Liver (tissue), 9 donors: ENCODE measurements around the gene ZNF582. TPM values are rescaled to one million over a fixed set of nuclear protein-coding genes. Genes with fewer than 3 reads are reported as not detected.

ENCODE experiments used
- DNase-seq: peaks from one replicate; pipeline ENCODE4 v3.0.0-alpha.2; 2017; ENCODE audit warnings: low spot score
- H3K27ac ChIP-seq, 2 donors: one replicate each; pipeline ENCODE4 v1.7.0; 2013; ENCODE audit warnings: inconsistent platforms in 2 of 2, low read length in 2 of 2, control low read depth in 1 of 2, low read depth in 1 of 2, mild to moderate bottlenecking in 1 of 2
- H3K27me3 ChIP-seq, 4 donors: one replicate each; pipeline versions ENCODE4 v1.6.1 to v1.7.0; 2013; ENCODE audit warnings: low read length in 3 of 4, inconsistent platforms in 1 of 4, mild to moderate bottlenecking in 1 of 4, moderate library complexity in 1 of 4; ENCODE audit not compliant: control insufficient read depth in 4 of 4, insufficient read depth in 4 of 4
- H3K36me3 ChIP-seq, 4 donors: one replicate each; pipeline versions ENCODE4 v1.6.1 to v1.7.0; 2013; ENCODE audit warnings: low read length in 3 of 4, mild to moderate bottlenecking in 3 of 4, low read depth in 1 of 4, moderate library complexity in 1 of 4; ENCODE audit not compliant: control insufficient read depth in 4 of 4, insufficient read depth in 3 of 4
- H3K4me1 ChIP-seq, 4 donors: one replicate each; pipeline versions ENCODE4 v1.6.1 to v1.7.0; 2013; ENCODE audit warnings: low read length in 3 of 4, mild to moderate bottlenecking in 3 of 4, moderate library complexity in 1 of 4; ENCODE audit not compliant: control insufficient read depth in 4 of 4, insufficient read depth in 4 of 4
- H3K4me3 ChIP-seq, 3 donors: one replicate each; pipeline versions ENCODE4 v1.6.1 to v1.7.0; 2013; ENCODE audit warnings: low read length in 3 of 3, control low read depth in 1 of 3, low read depth in 1 of 3, mild to moderate bottlenecking in 1 of 3
- H3K9ac ChIP-seq, 2 donors: one replicate each; pipeline ENCODE4 v1.7.0; 2013; ENCODE audit warnings: low read length in 2 of 2, mild to moderate bottlenecking in 2 of 2, moderate library complexity in 2 of 2, control low read depth in 1 of 2, low read depth in 1 of 2
- H3K9me3 ChIP-seq, 4 donors: one replicate each; pipeline versions ENCODE4 v1.6.1 to v1.7.0; 2013; ENCODE audit warnings: low read length in 3 of 4; ENCODE audit not compliant: control insufficient read depth in 4 of 4
- EGR1 ChIP-seq, 2 donors: IDR thresholded peaks; 2 replicates each; pipeline ENCODE4 v1.6.1; 2016 to 2018; ENCODE audit warnings: antibody characterized with exemption in 2 of 2, low read depth in 2 of 2
- FOXA2 ChIP-seq: IDR thresholded peaks from 2 replicates; pipeline ENCODE4 v1.6.1; 2016; ENCODE audit warnings: antibody characterized with exemption
- HNF4A ChIP-seq, 2 donors: conservative IDR thresholded peaks; 2 replicates each; pipeline ENCODE4 v1.6.1; 2016; ENCODE audit warnings: antibody characterized with exemption in 2 of 2, mild to moderate bottlenecking in 2 of 2
- HNF4G ChIP-seq: IDR thresholded peaks from 2 replicates; pipeline ENCODE4 v1.6.1; 2016; ENCODE audit warnings: antibody characterized with exemption
- JUND ChIP-seq, 2 donors: IDR thresholded peaks; 2 replicates each; pipeline ENCODE4 v1.6.1; 2016; ENCODE audit warnings: antibody characterized with exemption in 2 of 2
- NR2F2 ChIP-seq: IDR thresholded peaks from 2 replicates; pipeline ENCODE4 v1.6.1; 2016; ENCODE audit warnings: antibody characterized with exemption
- RAD21 ChIP-seq, 2 donors: IDR thresholded peaks; 2 replicates each; pipeline ENCODE4 v1.6.1; 2016; ENCODE audit warnings: antibody characterized with exemption in 2 of 2, mild to moderate bottlenecking in 2 of 2
- RXRA ChIP-seq, 2 donors: IDR thresholded peaks; 2 replicates each; pipeline ENCODE4 v1.6.1; 2017 to 2018; ENCODE audit warnings: antibody characterized with exemption in 2 of 2, mild to moderate bottlenecking in 1 of 2
- SP1 ChIP-seq: IDR thresholded peaks from 2 replicates; pipeline ENCODE4 v1.6.1; 2018; ENCODE audit warnings: antibody characterized with exemption, mild to moderate bottlenecking
- TAF1 ChIP-seq: conservative IDR thresholded peaks from 2 replicates; pipeline ENCODE4 v1.6.1; 2016; ENCODE audit warnings: antibody characterized with exemption, mild to moderate bottlenecking
- YY1 ChIP-seq: IDR thresholded peaks from 2 replicates; pipeline ENCODE4 v1.6.1; 2016; ENCODE audit warnings: antibody characterized with exemption, mild to moderate bottlenecking
- WGBS: extraction: QIAGEN DNeasy Blood & Tissue Kit; methylation state at CpG from one replicate; pipeline ENCODE4 v1.1.7; 2013; 5-methylcytosine and 5-hydroxymethylcytosine counted together
- polyA plus RNA-seq, 2 donors: library from polyadenylated mRNA; stranded (reverse) in 1 of 2; unstranded in 1 of 2; fragments of 200-250 nt in 1 of 2; fragments of >200 nt in 1 of 2; fragmentation: Nextera tagmentation in 1 of 2; extraction: Ambion mirVana in 1 of 2; gene quantifications; one replicate each; pipeline versions ENCODE4 v1.2.1 to v1.2.3, GENCODE V29; 2013 to 2015
- total RNA-seq, 2 donors: library from RNA; depleted of rRNA; stranded (reverse); fragments of >200 nt; gene quantifications; one replicate each; pipeline ENCODE4 v1.2.3, GENCODE V29; 2014
- TF ChIP-seq, protein P1 (sequence below): IDR thresholded peaks from 2 replicates; pipeline ENCODE4 v1.6.1; 2016; ENCODE audit warnings: antibody characterized with exemption
- TF ChIP-seq, protein P2 (sequence below): IDR thresholded peaks from 2 replicates; pipeline ENCODE4 v1.6.1; 2016; ENCODE audit warnings: antibody characterized with exemption, mild to moderate bottlenecking
- TF ChIP-seq, protein P3 (sequence below): IDR thresholded peaks from 2 replicates; pipeline ENCODE4 v1.6.1; 2016; ENCODE audit warnings: antibody characterized with exemption
- donor health status: healthy.
- donor health status: healthy.
- donor health status: healthy.
- donor health status: healthy.
- donor health status: healthy.

Gene ZNF582
- total and polyA plus RNA-seq, 4 donors, result 1.3 to 2.1 (median 1.4) TPM

GRCh38 chr19:56372281-56372680 is 21.1 kb downstream of the ZNF582 start:
- TF ChIP-seq JUND (IDR thresholded peaks at IDR 0.05) (no peak), NR2F2 (no peak), YY1 (no peak), HNF4G (no peak)
- TF ChIP-seq, protein P1, sequence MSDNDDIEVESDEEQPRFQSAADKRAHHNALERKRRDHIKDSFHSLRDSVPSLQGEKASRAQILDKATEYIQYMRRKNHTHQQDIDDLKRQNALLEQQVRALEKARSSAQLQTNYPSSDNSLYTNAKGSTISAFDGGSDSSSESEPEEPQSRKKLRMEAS, result no peak
- TF ChIP-seq, protein P2, sequence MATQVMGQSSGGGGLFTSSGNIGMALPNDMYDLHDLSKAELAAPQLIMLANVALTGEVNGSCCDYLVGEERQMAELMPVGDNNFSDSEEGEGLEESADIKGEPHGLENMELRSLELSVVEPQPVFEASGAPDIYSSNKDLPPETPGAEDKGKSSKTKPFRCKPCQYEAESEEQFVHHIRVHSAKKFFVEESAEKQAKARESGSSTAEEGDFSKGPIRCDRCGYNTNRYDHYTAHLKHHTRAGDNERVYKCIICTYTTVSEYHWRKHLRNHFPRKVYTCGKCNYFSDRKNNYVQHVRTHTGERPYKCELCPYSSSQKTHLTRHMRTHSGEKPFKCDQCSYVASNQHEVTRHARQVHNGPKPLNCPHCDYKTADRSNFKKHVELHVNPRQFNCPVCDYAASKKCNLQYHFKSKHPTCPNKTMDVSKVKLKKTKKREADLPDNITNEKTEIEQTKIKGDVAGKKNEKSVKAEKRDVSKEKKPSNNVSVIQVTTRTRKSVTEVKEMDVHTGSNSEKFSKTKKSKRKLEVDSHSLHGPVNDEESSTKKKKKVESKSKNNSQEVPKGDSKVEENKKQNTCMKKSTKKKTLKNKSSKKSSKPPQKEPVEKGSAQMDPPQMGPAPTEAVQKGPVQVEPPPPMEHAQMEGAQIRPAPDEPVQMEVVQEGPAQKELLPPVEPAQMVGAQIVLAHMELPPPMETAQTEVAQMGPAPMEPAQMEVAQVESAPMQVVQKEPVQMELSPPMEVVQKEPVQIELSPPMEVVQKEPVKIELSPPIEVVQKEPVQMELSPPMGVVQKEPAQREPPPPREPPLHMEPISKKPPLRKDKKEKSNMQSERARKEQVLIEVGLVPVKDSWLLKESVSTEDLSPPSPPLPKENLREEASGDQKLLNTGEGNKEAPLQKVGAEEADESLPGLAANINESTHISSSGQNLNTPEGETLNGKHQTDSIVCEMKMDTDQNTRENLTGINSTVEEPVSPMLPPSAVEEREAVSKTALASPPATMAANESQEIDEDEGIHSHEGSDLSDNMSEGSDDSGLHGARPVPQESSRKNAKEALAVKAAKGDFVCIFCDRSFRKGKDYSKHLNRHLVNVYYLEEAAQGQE, result no peak
- Histone ChIP-seq H3K4me3 (peak overlapping the region in 2 of 3 donors; percentile 15 to 62), H3K4me1 (peaks cover 0 to 12% (median 10%) of the 10 kb centered on the region in 4 donors), H3K27me3 (no peaks in the 10 kb centered on the region), H3K27ac (no peak overlapping the region), H3K9me3 (peaks cover 33 to 75% (median 63%) of the 10 kb centered on the region in 4 donors), H3K36me3 (peaks cover 18 to 81% (median 73%) of the 10 kb centered on the region in 4 donors), H3K9ac (no peak overlapping the region)
- 98% methylated on average over 1 of the region's 1 CpG for WGBS
- no peak for DNase-seq

DNA sequence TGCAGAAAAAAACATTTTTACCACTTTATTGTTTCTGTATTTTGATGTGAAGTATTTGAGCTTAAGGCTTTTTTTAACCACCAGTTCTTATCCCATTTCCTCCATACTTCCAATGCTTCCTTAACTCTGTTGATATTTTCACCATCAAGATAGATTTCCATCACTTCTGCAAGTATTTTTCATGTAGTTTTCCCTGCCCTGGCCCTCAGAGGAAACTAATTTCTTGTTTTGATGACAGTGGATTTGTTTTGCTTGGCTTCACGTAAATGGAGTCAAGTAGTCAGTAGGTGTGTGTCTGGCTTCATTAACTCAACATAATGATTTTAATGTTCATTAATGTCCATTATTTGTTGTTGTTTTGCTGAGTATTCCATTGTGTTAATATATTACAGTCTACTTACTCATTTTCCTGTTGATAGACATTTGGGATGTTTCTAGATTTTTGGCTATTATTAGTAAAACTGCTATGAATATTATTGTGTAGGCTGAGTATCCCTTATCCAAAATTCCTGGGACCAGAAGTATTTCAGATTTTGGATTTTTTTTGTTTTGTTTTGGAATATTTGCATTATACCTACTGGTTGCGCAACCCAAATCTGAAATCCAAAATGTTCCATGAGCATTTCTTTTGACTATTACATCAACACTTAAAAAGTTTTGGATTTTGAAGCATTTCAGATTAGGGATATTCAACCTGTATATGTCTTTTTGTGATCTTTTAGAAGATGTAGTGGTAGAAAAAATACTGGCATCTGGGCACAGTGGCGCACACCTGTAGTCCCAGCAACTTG is 23.3 kb downstream of the ZNF582 start:
- WGBS, result 93% methylated on average over 3 of the region's 3 CpGs
- Histone ChIP-seq H3K27me3 (no peaks in the 10 kb centered on the region), H3K4me1 (peaks cover 0 to 12% (median 10%) of the 10 kb centered on the region in 4 donors), H3K9ac (no peak overlapping the region), H3K4me3 (no peak overlapping the region), H3K36me3 (peaks cover 12 to 64% (median 52%) of the 10 kb centered on the region in 4 donors), H3K27ac (no peak overlapping the region), H3K9me3 (peaks cover 23 to 53% (median 45%) of the 10 kb centered on the region in 4 donors)
- TF ChIP-seq, protein P3, sequence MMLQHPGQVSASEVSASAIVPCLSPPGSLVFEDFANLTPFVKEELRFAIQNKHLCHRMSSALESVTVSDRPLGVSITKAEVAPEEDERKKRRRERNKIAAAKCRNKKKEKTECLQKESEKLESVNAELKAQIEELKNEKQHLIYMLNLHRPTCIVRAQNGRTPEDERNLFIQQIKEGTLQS, result no peak
- no peak for DNase-seq

- Histone ChIP-seq H3K9ac (peak overlapping the region; percentile 64 to 70), H3K4me3 (peak overlapping the region; percentile 62 to 92 (median 88)), H3K36me3 (peaks cover 6 to 47% (median 40%) of the 10 kb centered on the region in 4 donors), H3K27me3 (no peaks in the 10 kb centered on the region), H3K9me3 (peaks cover 11 to 41% (median 37%) of the 10 kb centered on the region in 4 donors), H3K4me1 (peaks cover 0 to 12% (median 10%) of the 10 kb centered on the region in 4 donors), H3K27ac (peak overlapping the region; percentile 81 to 92)
- 7% methylated on average over 65 of the region's 65 CpGs for WGBS
- peak; percentile 93 for DNase-seq
- TF ChIP-seq, protein P1, result peak; percentile 94
- TF ChIP-seq EGR1 (IDR thresholded peaks at IDR 0.05; ENCODE audit: low read depth in 2 of 2) (peak; percentile 11 to 84), RXRA (IDR thresholded peaks at IDR 0.05) (peak in 1 of 2 donors; percentile 25), FOXA2 (peak; percentile 25), SP1 (peak; percentile 30), HNF4A (conservative IDR thresholded peaks at IDR 0.05) (peak in 1 of 2 donors; percentile 47), TAF1 (no peak), RAD21 (IDR thresholded peaks at IDR 0.05) (no peak)
- TF ChIP-seq, protein P2, result peak; percentile 40
- TF ChIP-seq, protein P3, result no peak
Observed at GRCh38 chr19:56367829-56368711, 25.3 kb downstream of the ZNF582 start.
